Bronchial epithelial cell (primary cell): ENCODE results near the gene DEFB113. TPM values are rescaled to one million over a fixed set of nuclear protein-coding genes. Genes with fewer than 3 reads are reported as not detected.

ENCODE experiments used
- DNase-seq: peaks from one replicate; pipeline ENCODE4 v3.0.0-alpha.2; 2010; ENCODE audit warnings: low read depth
- FAIRE-seq: peaks from 2 replicates; lab custom pipeline; 2011; peaks lifted over from hg19 to GRCh38; lab: Jason Lieb, UNC
- H3K27me3 ChIP-seq: 2 replicates; pipeline ENCODE4 v1.5.1; 2011; ENCODE audit warnings: low read length; ENCODE audit not compliant: control insufficient read depth, insufficient read depth
- H3K36me3 ChIP-seq: 2 replicates; pipeline ENCODE4 v1.5.1; 2011; ENCODE audit warnings: low read length; ENCODE audit not compliant: control insufficient read depth, insufficient read depth
- H3K4me3 ChIP-seq: 2 replicates; pipeline ENCODE4 v1.5.1; 2011; ENCODE audit warnings: mild to moderate bottlenecking, low read depth, low read length, control low read depth
- CTCF ChIP-seq: IDR thresholded peaks from 2 replicates; pipeline ENCODE4 v1.5.1; 2011; ENCODE audit warnings: mild to moderate bottlenecking, moderate library complexity, low read length, control low read depth, inconsistent platforms; ENCODE audit not compliant: insufficient read depth, severe bottlenecking
- total RNA-seq: library from RNA; depleted of rRNA; stranded (reverse); fragments of >200 nt; gene quantifications from 2 replicates; pipeline ENCODE4 v1.2.1, GENCODE V29; 2014

DEFB113 gene
- total RNA-seq, 1 donor from 2014 or later: not detected

DNA sequence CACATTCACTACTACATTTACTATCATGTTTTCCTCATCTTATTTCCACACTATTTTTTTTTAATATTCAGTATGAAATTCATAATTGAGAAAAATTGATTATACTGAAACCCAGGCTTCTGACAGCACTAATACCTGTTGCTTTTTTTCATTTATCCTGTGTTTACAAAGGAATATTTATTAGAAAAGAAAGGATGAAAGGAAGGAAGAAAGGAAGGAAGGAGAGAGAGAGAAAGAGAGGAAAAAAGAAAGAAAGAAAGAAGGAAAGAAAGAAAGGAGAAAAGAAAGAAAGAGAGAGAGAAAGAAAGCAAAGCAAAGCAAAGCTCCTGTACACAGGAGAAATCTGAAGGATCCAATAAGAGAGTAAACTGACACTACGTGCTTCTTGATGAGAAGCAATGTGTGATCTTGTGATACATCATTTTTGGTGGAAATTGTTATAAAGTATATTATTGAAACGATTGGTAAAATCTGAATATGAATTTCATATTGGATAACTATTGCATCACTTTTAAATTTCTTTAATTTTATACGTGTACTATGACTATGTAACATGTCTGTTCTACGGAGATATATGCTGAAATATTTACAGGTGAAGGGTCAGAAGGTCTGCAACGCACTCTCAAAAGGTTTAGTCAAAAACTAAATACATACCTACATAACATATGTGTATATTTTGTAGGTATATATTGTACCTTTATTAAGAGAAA, 49.3 kb downstream of the DEFB113 start:
- Histone ChIP-seq H3K36me3 (no peaks in the 10 kb centered on the region), H3K4me3 (no peak overlapping the region), H3K27me3 (no peaks in the 10 kb centered on the region)
- TF ChIP-seq CTCF: no peak
- FAIRE-seq: no peak
- DNase-seq: no peak

DNA sequence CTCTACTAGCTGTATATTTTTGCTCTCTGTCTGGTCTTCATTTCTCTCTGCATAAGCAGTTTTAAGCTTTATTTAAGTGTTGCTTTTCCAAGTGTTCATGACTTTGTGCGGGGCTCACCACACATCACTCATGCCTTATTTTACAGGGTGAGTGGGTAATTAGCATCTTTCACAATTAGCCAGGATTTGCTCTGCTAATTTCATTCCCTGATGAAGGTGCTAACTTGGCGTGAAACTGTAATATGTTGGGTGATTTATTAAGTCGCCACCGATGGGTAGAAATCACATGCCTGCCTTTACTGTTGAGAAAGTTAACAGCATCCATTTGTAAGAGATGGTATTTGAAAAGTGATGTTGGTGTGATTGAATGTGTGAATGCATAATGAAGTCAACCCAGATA, 50.2 kb downstream of the DEFB113 start:
- H3K36me3 ChIP-seq: no peaks in the 10 kb centered on the region
- TF ChIP-seq CTCF: no peak
- no peaks in the 10 kb centered on the region for H3K27me3 ChIP-seq
- FAIRE-seq: no peak
- no peak overlapping the region for H3K4me3 ChIP-seq
- no peak for DNase-seq

DNA sequence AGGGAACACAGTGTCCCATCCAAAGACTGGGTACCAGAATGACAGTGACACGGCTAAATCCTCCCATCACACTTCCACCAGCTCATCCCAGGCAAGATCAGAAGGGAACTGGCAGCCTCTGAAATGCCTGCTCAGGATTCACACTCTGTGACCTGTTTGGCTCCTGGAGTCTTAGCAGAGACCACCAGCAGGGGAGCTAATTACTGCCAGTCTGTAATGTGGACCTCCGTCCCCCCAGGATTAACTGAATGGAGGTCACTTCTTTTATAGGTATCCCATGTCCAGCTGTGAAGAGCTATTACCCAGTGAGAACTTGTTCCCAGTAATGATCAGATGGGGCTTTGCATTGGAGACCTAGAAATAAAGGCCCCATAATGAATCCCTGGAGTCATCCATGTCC, 50.6 kb downstream of the DEFB113 start:
- Histone ChIP-seq H3K4me3 (no peak overlapping the region), H3K27me3 (no peaks in the 10 kb centered on the region), H3K36me3 (no peaks in the 10 kb centered on the region)
- DNase-seq: no peak
- FAIRE-seq: no peak
- TF ChIP-seq CTCF: no peak

Other genes with a start within 250 kb of the DEFB113 start
- under 0.01 and 2.4 TPM in 2 replicates for gene CRISP3, start 225.2 kb downstream of the DEFB113 start, total RNA-seq
- not detected in 2 replicates for gene PGK2, start 182.3 kb downstream of the DEFB113 start, total RNA-seq
- gene CRISP1, start 103.1 kb downstream of the DEFB113 start, total RNA-seq: not detected in 2 replicates
- not detected in 2 replicates for gene DEFB114, start 5.5 kb downstream of the DEFB113 start, total RNA-seq
- gene DEFB110, start 52.4 kb upstream of the DEFB113 start, total RNA-seq: not detected in 2 replicates
- not detected in 2 replicates for gene DEFB112, start 80.3 kb upstream of the DEFB113 start, total RNA-seq